Small intestine (tissue), 7 donors: Measurements from ENCODE around the gene NPBWR2. TPM values are rescaled to one million over a fixed set of nuclear protein-coding genes. Genes with fewer than 3 reads are reported as not detected.

ENCODE experiments used
- DNase-seq, 2 donors: peaks; one replicate each; pipeline versions ENCODE4 v3.0.0 to v3.0.0-alpha.2; 2013
- FAIRE-seq: peaks from 2 replicates; lab custom pipeline; 2012; peaks lifted over from hg19 to GRCh38; lab: Jason Lieb, UNC
- H3K27ac ChIP-seq, 3 donors: one replicate each; pipeline ENCODE4 v1.5.1; 2013; ENCODE audit warnings: low read length in 2 of 3, mild to moderate bottlenecking in 2 of 3, control low read depth in 1 of 3, inconsistent platforms in 1 of 3, low read depth in 1 of 3, moderate library complexity in 1 of 3
- H3K27me3 ChIP-seq, 3 donors: one replicate each; pipeline ENCODE4 v1.6.1; 2013; ENCODE audit warnings: low read length in 3 of 3, inconsistent platforms in 1 of 3; ENCODE audit not compliant: control insufficient read depth in 3 of 3, insufficient read depth in 3 of 3
- H3K36me3 ChIP-seq, 3 donors: one replicate each; pipeline ENCODE4 v1.6.1; 2013; ENCODE audit warnings: low read length in 3 of 3, inconsistent platforms in 1 of 3, low read depth in 1 of 3, mild to moderate bottlenecking in 1 of 3, moderate library complexity in 1 of 3; ENCODE audit not compliant: control insufficient read depth in 3 of 3, insufficient read depth in 2 of 3
- H3K4me1 ChIP-seq, 3 donors: one replicate each; pipeline ENCODE4 v1.6.1; 2013; ENCODE audit warnings: low read length in 2 of 3, inconsistent platforms in 1 of 3, low read depth in 1 of 3, mild to moderate bottlenecking in 1 of 3, moderate library complexity in 1 of 3; ENCODE audit not compliant: control insufficient read depth in 3 of 3, insufficient read depth in 2 of 3
- H3K4me3 ChIP-seq, 3 donors: one replicate each; pipeline ENCODE4 v1.5.1; 2013; ENCODE audit warnings: low read length in 3 of 3, control low read depth in 1 of 3, inconsistent platforms in 1 of 3, low read depth in 1 of 3, mild to moderate bottlenecking in 1 of 3, moderate library complexity in 1 of 3
- H3K9me3 ChIP-seq, 2 donors: one replicate each; pipeline ENCODE4 v1.6.1; 2013; ENCODE audit warnings: low read depth in 1 of 2, low read length in 1 of 2; ENCODE audit not compliant: control insufficient read depth in 2 of 2, insufficient read depth in 1 of 2
- WGBS, 3 donors: extraction: QIAGEN DNeasy Blood & Tissue Kit; methylation state at CpG; one replicate each; pipeline ENCODE4 v1.1.7; 2013; 5-methylcytosine and 5-hydroxymethylcytosine counted together
- polyA plus RNA-seq, 4 donors: library from polyadenylated mRNA; stranded (reverse) in 3 of 4; unstranded in 1 of 4; fragments of 200-250 nt in 3 of 4; fragments of 120-200 nt in 1 of 4; gene quantifications; one replicate each; pipeline versions ENCODE4 v1.2.1 to v1.2.3, GENCODE V29; 2013
- donor health status: healthy with polysubstance abuse.
- donor health status: control.
- donor health status: control.
- donor health status: Bipolar disorder and iron deficiency.
- donor health status: healthy.

Gene NPBWR2
- polyA plus RNA-seq, 4 donors: not detected

- DNase-seq: no peak
- FAIRE-seq: no peak
- Histone ChIP-seq H3K4me3 (no peak overlapping the region), H3K27me3 (peaks cover 4 to 73% (median 18%) of the 10 kb centered on the region in 3 donors), H3K27ac (no peak overlapping the region), H3K9me3 (peaks cover 0 to 5% of the 10 kb centered on the region in 2 donors), H3K36me3 (no peaks in the 10 kb centered on the region), H3K4me1 (peaks cover 0 to 23% (median 0%) of the 10 kb centered on the region in 3 donors)
- WGBS, 3 donors: 12 to 19% (median 14%) methylated on average over 13 of the region's 13 CpGs
Measured at GRCh38 chr20:64082126-64082731, 25.1 kb downstream of the NPBWR2 start.

- H3K36me3 ChIP-seq: no peaks in the 10 kb centered on the region
- H3K4me1 ChIP-seq: peaks cover 0 to 23% (median 0%) of the 10 kb centered on the region in 3 donors
- no peak overlapping the region for H3K27ac ChIP-seq
- DNase-seq (no peak), FAIRE-seq (no peak)
- H3K9me3 ChIP-seq: peaks cover 0 to 1% of the 10 kb centered on the region in 2 donors
- 60 to 84% (median 72%) methylated on average over 6 of the region's 6 CpGs for WGBS, 3 donors
- peaks cover 4 to 73% (median 18%) of the 10 kb centered on the region in 3 donors for H3K27me3 ChIP-seq
- no peak overlapping the region for H3K4me3 ChIP-seq
Measured at GRCh38 chr20:64081624-64081964, 25.8 kb downstream of the NPBWR2 start.

GRCh38 chr20:64080813-64081623 is 26.3 kb downstream of the NPBWR2 start:
- DNase-seq: no peak
- Histone ChIP-seq H3K27me3 (peaks cover 4 to 69% (median 18%) of the 10 kb centered on the region in 3 donors), H3K36me3 (peaks cover 0 to 3% (median 0%) of the 10 kb centered on the region in 3 donors), H3K27ac (no peak overlapping the region), H3K9me3 (no peaks in the 10 kb centered on the region), H3K4me3 (no peak overlapping the region), H3K4me1 (peaks cover 0 to 23% (median 0%) of the 10 kb centered on the region in 3 donors)
- no peak for FAIRE-seq
- WGBS, 3 donors: 38 to 70% (median 65%) methylated on average over 15 to 17 of the region's 17 CpGs

GRCh38 chr20:64080013-64080812 is 27.2 kb downstream of the NPBWR2 start, which contains the start of gene OPRL1:
Gene OPRL1, plus strand, starts transcription at chr20:64080082. Its CDS starts 12,639 bp downstream, at chr20:64092721.
- Histone ChIP-seq H3K9me3 (no peaks in the 10 kb centered on the region), H3K27me3 (peaks cover 3 to 61% (median 13%) of the 10 kb centered on the region in 3 donors), H3K27ac (peak within 1 kb of the TSS in 2 of 3 donors; percentile 52 to 78), H3K36me3 (peaks cover 0 to 3% (median 0%) of the 10 kb centered on the region in 3 donors), H3K4me1 (peaks cover 0 to 23% (median 0%) of the 10 kb centered on the region in 3 donors), H3K4me3 (peak within 1 kb of the TSS; percentile 53 to 77 (median 68))
- WGBS, 3 donors: 3 to 6% (median 5%) methylated on average over 49 to 62 of the region's 62 CpGs
- peak in 1 of 2 donors; percentile 25 for DNase-seq
- FAIRE-seq: no peak

- Histone ChIP-seq H3K27me3 (peaks cover 0 to 54% (median 11%) of the 10 kb centered on the region in 3 donors), H3K4me3 (peak within 1 kb of the TSS; percentile 53 to 77 (median 68)), H3K36me3 (peaks cover 0 to 3% (median 0%) of the 10 kb centered on the region in 3 donors), H3K4me1 (peaks cover 0 to 20% (median 0%) of the 10 kb centered on the region in 3 donors), H3K27ac (peak within 1 kb of the TSS in 2 of 3 donors; percentile 52 to 78), H3K9me3 (no peaks in the 10 kb centered on the region)
- peak; percentile 40 to 79 for DNase-seq
- 0 to 1% (median 1%) methylated on average over 41 to 73 of the region's 73 CpGs for WGBS, 3 donors
- no peak for FAIRE-seq
Measured at GRCh38 chr20:64079273-64080012, 27.9 kb downstream of the NPBWR2 start, which contains the start of gene RGS19. Gene RGS19, minus strand, starts transcription at chr20:64079518. Its CDS starts 2,632 bp downstream, at chr20:64076886.

GRCh38 chr20:64078934-64079272 is 28.5 kb downstream of the NPBWR2 start:
- no peak for DNase-seq
- peaks cover 0 to 19% (median 0%) of the 10 kb centered on the region in 3 donors for H3K4me1 ChIP-seq
- FAIRE-seq: no peak
- H3K27ac ChIP-seq: peak overlapping the region in 1 of 3 donors; percentile 71
- 10 to 11% (median 10%) methylated on average over 4 of the region's 4 CpGs for WGBS, 3 donors
- H3K4me3 ChIP-seq: peak overlapping the region; percentile 53 to 77 (median 68)
- H3K9me3 ChIP-seq: no peaks in the 10 kb centered on the region
- peaks cover 0 to 6% (median 0%) of the 10 kb centered on the region in 3 donors for H3K36me3 ChIP-seq
- H3K27me3 ChIP-seq: peaks cover 0 to 50% (median 6%) of the 10 kb centered on the region in 3 donors

- Histone ChIP-seq H3K36me3 (peaks cover 0 to 12% (median 0%) of the 10 kb centered on the region in 3 donors), H3K4me1 (peaks cover 0 to 16% (median 0%) of the 10 kb centered on the region in 3 donors), H3K4me3 (peak overlapping the region; percentile 53 to 77 (median 68)), H3K9me3 (no peaks in the 10 kb centered on the region), H3K27ac (peak overlapping the region in 2 of 3 donors; percentile 33 to 71), H3K27me3 (peaks cover 0 to 46% (median 0%) of the 10 kb centered on the region in 3 donors)
- no peak for FAIRE-seq
- DNase-seq: no peak
- WGBS, 3 donors: 27 to 47% (median 39%) methylated on average over 14 to 15 of the region's 15 CpGs
Measured at GRCh38 chr20:64077876-64078551, 29.4 kb downstream of the NPBWR2 start.
